ENCODE results near the gene JOSD1.

DNA sequence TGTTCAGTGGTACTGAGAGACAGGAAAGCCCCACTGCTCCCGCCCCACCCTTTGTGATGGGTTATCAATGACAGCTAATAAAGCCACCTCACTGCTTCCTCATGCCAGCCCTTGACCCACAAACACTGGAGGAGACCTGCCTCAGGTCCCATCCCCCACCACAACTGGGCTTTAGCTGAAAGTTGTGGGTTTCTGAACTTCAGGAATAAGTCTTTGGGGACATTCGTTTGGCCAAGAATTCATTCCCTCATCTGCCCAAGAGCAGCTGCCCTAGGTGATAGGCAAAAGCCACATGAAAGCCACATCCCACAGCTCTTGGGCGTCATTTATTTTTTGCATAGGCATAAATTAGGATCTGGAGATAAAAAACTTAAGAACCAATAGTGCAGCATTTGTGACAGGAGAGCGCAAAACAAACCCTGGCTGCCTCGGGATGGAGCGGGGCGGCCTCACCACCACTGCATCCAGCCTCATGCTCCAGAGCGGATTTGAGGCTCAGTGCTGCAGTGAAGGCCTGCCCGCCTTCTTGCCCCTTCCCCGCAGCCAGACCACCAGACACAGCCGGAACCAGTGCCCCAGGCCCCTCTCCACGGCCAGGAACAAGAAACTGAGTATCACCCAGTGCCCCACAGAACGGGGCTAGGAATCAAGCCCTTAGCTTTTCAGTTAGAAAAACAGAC is 33.8 kb upstream of the JOSD1 start:
- TF ChIP-seq, protein P1, sequence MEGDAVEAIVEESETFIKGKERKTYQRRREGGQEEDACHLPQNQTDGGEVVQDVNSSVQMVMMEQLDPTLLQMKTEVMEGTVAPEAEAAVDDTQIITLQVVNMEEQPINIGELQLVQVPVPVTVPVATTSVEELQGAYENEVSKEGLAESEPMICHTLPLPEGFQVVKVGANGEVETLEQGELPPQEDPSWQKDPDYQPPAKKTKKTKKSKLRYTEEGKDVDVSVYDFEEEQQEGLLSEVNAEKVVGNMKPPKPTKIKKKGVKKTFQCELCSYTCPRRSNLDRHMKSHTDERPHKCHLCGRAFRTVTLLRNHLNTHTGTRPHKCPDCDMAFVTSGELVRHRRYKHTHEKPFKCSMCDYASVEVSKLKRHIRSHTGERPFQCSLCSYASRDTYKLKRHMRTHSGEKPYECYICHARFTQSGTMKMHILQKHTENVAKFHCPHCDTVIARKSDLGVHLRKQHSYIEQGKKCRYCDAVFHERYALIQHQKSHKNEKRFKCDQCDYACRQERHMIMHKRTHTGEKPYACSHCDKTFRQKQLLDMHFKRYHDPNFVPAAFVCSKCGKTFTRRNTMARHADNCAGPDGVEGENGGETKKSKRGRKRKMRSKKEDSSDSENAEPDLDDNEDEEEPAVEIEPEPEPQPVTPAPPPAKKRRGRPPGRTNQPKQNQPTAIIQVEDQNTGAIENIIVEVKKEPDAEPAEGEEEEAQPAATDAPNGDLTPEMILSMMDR (IDR thresholded peaks at IDR 0.05; ENCODE audit: poor library complexity), result no peak
- no peak for TF ChIP-seq EZH2 (IDR thresholded peaks at IDR 0.05; ENCODE audit: borderline replicate concordance)
